Measurements from ENCODE around the gene RNU6-1.

RNU6-1 gene

DNA sequence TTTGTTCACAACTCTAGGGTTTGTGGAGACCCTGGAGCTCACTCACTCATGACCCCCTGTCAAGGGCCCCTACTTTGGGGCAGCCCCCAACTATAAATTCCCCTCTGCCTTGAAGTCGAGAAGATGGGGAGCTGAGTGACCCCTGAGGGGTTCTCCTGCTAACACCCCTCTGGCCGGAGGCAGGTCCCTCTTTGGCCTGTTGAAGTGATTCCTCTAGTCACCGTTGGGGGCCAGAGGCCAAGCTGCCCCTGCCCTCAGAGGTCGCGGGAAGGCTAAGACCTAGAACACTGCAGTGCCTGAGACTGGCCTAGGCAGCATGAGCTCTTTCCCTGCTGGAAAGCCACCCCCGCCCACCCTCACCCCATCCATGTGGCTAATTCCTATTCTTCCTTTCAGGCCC is 30.0 kb downstream of the RNU6-1 start:
- TF ChIP-seq POLR2AphosphoS5 (IDR thresholded peaks at IDR 0.05; ENCODE audit: low read depth) (no peak), GABPA (IDR thresholded peaks at IDR 0.05; ENCODE audit: low read depth) (no peak), SPI1 (IDR thresholded peaks at IDR 0.05; ENCODE audit: borderline replicate concordance, low read depth) (no peak)
- TF ChIP-seq, protein P1, sequence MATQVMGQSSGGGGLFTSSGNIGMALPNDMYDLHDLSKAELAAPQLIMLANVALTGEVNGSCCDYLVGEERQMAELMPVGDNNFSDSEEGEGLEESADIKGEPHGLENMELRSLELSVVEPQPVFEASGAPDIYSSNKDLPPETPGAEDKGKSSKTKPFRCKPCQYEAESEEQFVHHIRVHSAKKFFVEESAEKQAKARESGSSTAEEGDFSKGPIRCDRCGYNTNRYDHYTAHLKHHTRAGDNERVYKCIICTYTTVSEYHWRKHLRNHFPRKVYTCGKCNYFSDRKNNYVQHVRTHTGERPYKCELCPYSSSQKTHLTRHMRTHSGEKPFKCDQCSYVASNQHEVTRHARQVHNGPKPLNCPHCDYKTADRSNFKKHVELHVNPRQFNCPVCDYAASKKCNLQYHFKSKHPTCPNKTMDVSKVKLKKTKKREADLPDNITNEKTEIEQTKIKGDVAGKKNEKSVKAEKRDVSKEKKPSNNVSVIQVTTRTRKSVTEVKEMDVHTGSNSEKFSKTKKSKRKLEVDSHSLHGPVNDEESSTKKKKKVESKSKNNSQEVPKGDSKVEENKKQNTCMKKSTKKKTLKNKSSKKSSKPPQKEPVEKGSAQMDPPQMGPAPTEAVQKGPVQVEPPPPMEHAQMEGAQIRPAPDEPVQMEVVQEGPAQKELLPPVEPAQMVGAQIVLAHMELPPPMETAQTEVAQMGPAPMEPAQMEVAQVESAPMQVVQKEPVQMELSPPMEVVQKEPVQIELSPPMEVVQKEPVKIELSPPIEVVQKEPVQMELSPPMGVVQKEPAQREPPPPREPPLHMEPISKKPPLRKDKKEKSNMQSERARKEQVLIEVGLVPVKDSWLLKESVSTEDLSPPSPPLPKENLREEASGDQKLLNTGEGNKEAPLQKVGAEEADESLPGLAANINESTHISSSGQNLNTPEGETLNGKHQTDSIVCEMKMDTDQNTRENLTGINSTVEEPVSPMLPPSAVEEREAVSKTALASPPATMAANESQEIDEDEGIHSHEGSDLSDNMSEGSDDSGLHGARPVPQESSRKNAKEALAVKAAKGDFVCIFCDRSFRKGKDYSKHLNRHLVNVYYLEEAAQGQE (IDR thresholded peaks at IDR 0.05; ENCODE audit: insufficient replicate concordance, low read depth), result no peak
- TF ChIP-seq, protein P2, sequence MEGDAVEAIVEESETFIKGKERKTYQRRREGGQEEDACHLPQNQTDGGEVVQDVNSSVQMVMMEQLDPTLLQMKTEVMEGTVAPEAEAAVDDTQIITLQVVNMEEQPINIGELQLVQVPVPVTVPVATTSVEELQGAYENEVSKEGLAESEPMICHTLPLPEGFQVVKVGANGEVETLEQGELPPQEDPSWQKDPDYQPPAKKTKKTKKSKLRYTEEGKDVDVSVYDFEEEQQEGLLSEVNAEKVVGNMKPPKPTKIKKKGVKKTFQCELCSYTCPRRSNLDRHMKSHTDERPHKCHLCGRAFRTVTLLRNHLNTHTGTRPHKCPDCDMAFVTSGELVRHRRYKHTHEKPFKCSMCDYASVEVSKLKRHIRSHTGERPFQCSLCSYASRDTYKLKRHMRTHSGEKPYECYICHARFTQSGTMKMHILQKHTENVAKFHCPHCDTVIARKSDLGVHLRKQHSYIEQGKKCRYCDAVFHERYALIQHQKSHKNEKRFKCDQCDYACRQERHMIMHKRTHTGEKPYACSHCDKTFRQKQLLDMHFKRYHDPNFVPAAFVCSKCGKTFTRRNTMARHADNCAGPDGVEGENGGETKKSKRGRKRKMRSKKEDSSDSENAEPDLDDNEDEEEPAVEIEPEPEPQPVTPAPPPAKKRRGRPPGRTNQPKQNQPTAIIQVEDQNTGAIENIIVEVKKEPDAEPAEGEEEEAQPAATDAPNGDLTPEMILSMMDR (IDR thresholded peaks at IDR 0.05; ENCODE audit: insufficient read depth, low read length), result no peak

DNA sequence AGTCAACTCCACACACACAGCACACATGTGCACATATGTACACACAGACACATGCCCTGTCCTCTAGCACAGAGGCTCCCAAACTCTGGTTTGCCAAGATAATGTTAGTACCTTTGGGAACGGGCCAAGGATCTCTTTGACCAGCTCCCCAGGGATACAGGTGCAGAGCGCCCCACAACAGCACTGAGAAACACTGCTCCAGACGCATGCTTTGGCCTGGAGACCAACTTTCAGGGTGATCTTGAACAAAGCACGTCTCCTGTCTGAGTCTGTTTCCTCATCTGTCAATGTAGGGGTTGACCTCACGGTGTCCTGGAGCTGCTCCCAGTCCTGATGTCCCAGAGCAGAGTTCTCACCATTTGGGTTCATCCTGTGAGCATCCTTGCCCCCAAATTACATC is 30.4 kb downstream of the RNU6-1 start:
- no peak overlapping the region for H3K4me3 ChIP-seq (replicated peaks; ENCODE audit: insufficient read depth, low read length)
- TF ChIP-seq GABPA (IDR thresholded peaks at IDR 0.05; ENCODE audit: low read depth) (no peak), SPI1 (IDR thresholded peaks at IDR 0.05; ENCODE audit: borderline replicate concordance, low read depth) (no peak), POLR2AphosphoS5 (IDR thresholded peaks at IDR 0.05; ENCODE audit: low read depth) (no peak)
- TF ChIP-seq, protein P1 (IDR thresholded peaks at IDR 0.05; ENCODE audit: insufficient replicate concordance, low read depth), result no peak
- TF ChIP-seq, protein P2 (IDR thresholded peaks at IDR 0.05; ENCODE audit: insufficient read depth, low read length), result no peak
- DNase-seq (ENCODE audit: low read depth in 1 of 2, low spot score in 1 of 2), result no peak
- H3K27me3 ChIP-seq (ENCODE audit: insufficient read depth, poor library complexity, severe bottlenecking), result no peaks in the 10 kb centered on the region
- H3K27ac ChIP-seq (replicated peaks), result no peak overlapping the region

More for the DNA sequence above, 30.0 kb downstream of the RNU6-1 start:
- Histone ChIP-seq H3K27me3 (ENCODE audit: insufficient read depth, poor library complexity, severe bottlenecking) (no peaks in the 10 kb centered on the region), H3K27ac (replicated peaks) (no peak overlapping the region), H3K4me3 (replicated peaks; ENCODE audit: insufficient read depth, low read length) (no peak overlapping the region)
- DNase-seq (ENCODE audit: low read depth in 1 of 2, low spot score in 1 of 2), result no peak

DNA sequence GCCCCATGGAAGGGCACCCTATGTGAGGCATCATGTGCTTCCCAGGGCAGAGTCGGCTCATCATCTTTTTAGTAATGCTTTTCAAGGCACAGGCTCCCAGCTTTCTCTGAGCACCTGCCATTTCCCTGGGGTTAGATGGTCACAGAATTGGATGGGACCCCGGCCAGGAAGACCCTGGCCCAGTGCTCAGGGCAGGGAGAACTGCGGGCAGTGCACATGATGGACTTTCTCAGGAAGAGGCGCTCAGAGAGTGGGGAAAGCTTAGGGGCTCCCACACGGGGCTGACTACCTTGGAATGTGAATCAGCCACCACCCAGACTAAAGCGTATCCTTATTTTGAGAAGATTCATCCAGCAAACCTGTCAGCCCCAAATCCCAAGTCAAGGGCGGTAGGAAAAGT is 31.0 kb downstream of the RNU6-1 start:
- H3K27me3 ChIP-seq (ENCODE audit: insufficient read depth, poor library complexity, severe bottlenecking), result no peaks in the 10 kb centered on the region
- no peak for DNase-seq (ENCODE audit: low read depth in 1 of 2, low spot score in 1 of 2)
- H3K4me3 ChIP-seq (replicated peaks; ENCODE audit: insufficient read depth, low read length), result no peak overlapping the region
- TF ChIP-seq, protein P1 (IDR thresholded peaks at IDR 0.05; ENCODE audit: insufficient replicate concordance, low read depth), result no peak
- no peak for TF ChIP-seq SPI1 (IDR thresholded peaks at IDR 0.05; ENCODE audit: borderline replicate concordance, low read depth)
- TF ChIP-seq GABPA (IDR thresholded peaks at IDR 0.05; ENCODE audit: low read depth), result no peak
- TF ChIP-seq, protein P2 (IDR thresholded peaks at IDR 0.05; ENCODE audit: insufficient read depth, low read length), result no peak
- no peak for TF ChIP-seq POLR2AphosphoS5 (IDR thresholded peaks at IDR 0.05; ENCODE audit: low read depth)
- no peak overlapping the region for H3K27ac ChIP-seq (replicated peaks)
